Measurements from ENCODE around the gene IFIT3.

DNA sequence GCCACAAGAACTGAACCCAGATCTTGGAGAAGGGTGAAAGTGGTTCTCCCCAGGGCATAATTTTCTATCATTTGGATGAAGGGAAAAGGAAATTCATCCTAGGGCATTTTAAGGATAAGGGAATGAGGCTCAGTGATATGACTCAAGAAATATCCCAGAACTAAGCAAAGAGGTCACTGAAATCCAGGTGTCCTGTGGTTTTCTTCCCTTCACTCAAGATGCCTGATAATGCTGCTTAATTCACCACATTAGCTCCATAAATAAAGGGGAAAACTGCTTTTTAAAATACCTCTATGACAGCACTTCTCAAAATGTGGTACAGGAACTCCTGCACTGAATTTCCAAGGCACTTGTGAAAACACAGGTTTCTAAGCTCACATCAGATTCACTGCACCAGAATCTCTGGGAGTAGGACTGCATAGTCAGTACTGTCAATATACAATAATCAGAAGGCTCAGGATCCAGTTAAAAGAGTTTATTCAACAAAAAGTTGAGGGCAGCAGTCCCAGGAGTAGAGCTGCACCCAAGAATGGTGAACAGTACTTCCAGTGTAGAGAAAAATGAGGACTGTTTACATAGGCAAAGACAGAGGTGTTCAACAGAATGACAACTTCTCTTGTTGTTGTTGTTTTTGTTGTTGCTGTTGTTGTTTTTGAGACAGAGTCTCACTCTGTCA is 2.9 kb downstream of the IFIT3 start:
- TF ChIP-seq, protein P1, sequence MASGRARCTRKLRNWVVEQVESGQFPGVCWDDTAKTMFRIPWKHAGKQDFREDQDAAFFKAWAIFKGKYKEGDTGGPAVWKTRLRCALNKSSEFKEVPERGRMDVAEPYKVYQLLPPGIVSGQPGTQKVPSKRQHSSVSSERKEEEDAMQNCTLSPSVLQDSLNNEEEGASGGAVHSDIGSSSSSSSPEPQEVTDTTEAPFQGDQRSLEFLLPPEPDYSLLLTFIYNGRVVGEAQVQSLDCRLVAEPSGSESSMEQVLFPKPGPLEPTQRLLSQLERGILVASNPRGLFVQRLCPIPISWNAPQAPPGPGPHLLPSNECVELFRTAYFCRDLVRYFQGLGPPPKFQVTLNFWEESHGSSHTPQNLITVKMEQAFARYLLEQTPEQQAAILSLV (tag; IDR thresholded peaks at IDR 0.05) = no peak
- TF ChIP-seq POLR2A (conservative IDR thresholded peaks at IDR 0.05) = no peak
- TF ChIP-seq, protein P2, sequence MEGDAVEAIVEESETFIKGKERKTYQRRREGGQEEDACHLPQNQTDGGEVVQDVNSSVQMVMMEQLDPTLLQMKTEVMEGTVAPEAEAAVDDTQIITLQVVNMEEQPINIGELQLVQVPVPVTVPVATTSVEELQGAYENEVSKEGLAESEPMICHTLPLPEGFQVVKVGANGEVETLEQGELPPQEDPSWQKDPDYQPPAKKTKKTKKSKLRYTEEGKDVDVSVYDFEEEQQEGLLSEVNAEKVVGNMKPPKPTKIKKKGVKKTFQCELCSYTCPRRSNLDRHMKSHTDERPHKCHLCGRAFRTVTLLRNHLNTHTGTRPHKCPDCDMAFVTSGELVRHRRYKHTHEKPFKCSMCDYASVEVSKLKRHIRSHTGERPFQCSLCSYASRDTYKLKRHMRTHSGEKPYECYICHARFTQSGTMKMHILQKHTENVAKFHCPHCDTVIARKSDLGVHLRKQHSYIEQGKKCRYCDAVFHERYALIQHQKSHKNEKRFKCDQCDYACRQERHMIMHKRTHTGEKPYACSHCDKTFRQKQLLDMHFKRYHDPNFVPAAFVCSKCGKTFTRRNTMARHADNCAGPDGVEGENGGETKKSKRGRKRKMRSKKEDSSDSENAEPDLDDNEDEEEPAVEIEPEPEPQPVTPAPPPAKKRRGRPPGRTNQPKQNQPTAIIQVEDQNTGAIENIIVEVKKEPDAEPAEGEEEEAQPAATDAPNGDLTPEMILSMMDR (IDR thresholded peaks at IDR 0.05 in 2 of 3, conservative IDR thresholded peaks at IDR 0.05 in 1 of 3; ENCODE audit: insufficient read depth in 2 of 3, low read depth in 1 of 3, low read length in 3 of 3) = no peak
- TF ChIP-seq DNMT1 (IDR thresholded peaks at IDR 0.05) = no peak
- no peak for TF ChIP-seq SREBF1 (IDR thresholded peaks at IDR 0.05; ENCODE audit: borderline replicate concordance, low read depth, low read length)
- TF ChIP-seq RBM22 (IDR thresholded peaks at IDR 0.05; ENCODE audit: low read depth, low read length, poor library complexity, severe bottlenecking) = no peak
- no peak for TF ChIP-seq ZBTB7A (IDR thresholded peaks at IDR 0.05; ENCODE audit: borderline replicate concordance, control insufficient read depth, low read depth, low read length)
- TF ChIP-seq ZBTB33 (CRISPR knock-in tag; IDR thresholded peaks at IDR 0.05) = no peak
- no peak for TF ChIP-seq HDGF (IDR thresholded peaks at IDR 0.05)
- TF ChIP-seq ELK1 (CRISPR knock-in tag; IDR thresholded peaks at IDR 0.05) = no peak

Data from K562 (cell line).